Esophagus muscularis mucosa (tissue), 4 donors: ENCODE data around the gene ART3.

ENCODE experiments used
- CTCF ChIP-seq, 3 experiments: fragments of 200-600 bp in 2 of 3; fragments of 450-650 bp in 1 of 3; sonication (generic) in 2 of 3; IDR thresholded peaks; one replicate each; pipeline ENCODE4 v1.5.1; 2017 to 2019; ENCODE audit warnings: antibody characterized with exemption in 3 of 3, mild to moderate bottlenecking in 2 of 3, moderate library complexity in 1 of 3
- EP300 ChIP-seq: sonication (generic); formaldehyde crosslinking; IDR thresholded peaks from one replicate; pipeline ENCODE4 v1.6.1; 2017; ENCODE audit warnings: antibody characterized with exemption
- POLR2A ChIP-seq: fragments of 450-650 bp; IDR thresholded peaks from one replicate; pipeline ENCODE4 v1.6.1; 2017; ENCODE audit warnings: antibody characterized with exemption, moderate library complexity, mild to moderate bottlenecking, low read depth
- POLR2AphosphoS5 ChIP-seq, 2 donors: sonication (generic); formaldehyde crosslinking; IDR thresholded peaks; one replicate each; pipeline ENCODE4 v1.6.1; 2017; ENCODE audit warnings: antibody characterized with exemption in 2 of 2

GRCh38 chr4:76028350-76028765 lies 46.2 kb upstream of the ART3 start:
- TF ChIP-seq POLR2AphosphoS5 (IDR thresholded peaks at IDR 0.05) (no peak), CTCF (IDR thresholded peaks at IDR 0.05) (no peak), EP300 (no peak), POLR2A (no peak)
